HG02678 (cell line): Measurements from ENCODE around the gene DNAH6.

Experiments
- ATAC-seq: cut with Tn5 transposase; IDR thresholded peaks from one replicate; pipeline ENCODE4 v1.9.1; 2021; ENCODE audit warnings: mild to moderate bottlenecking, moderate library complexity; ENCODE audit not compliant: unreplicated experiment

The DNAH6 gene

DNA sequence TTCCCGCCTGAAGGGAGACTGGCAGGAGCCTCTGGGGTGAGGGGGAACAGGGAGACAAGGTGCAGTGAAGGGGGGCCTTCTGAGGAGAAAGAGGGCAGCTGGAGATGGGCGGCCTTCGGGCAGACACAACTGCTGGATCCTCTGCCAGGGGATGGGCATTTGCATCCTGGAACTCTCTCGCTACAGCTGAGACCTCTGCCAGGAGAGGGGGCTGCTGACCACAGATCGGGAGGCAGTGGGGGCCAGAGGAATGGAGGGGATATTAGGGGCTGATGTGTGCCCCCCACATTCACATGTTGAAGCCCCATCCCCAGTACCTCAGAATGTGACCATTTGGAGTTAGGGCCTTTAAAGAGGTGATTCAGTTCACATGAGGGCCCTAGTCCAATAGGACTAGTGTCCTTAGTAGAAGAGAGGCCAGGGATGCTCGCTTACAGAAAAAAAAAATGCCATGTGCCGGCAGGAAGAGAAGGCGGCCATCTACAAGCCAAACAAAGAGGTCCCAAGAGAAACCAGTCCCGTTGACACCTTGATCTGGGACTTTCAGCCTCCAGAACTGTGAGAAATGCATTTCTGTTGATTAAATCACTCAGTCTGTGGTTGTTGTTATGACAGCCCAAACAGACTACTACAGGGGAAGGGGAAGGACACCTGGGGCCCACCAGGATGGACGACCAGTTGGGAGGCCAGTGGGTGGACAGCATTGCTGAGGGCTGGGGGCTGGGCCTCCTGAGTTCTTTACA is 314.6 kb downstream of the DNAH6 start:
- no peak for ATAC-seq

DNA sequence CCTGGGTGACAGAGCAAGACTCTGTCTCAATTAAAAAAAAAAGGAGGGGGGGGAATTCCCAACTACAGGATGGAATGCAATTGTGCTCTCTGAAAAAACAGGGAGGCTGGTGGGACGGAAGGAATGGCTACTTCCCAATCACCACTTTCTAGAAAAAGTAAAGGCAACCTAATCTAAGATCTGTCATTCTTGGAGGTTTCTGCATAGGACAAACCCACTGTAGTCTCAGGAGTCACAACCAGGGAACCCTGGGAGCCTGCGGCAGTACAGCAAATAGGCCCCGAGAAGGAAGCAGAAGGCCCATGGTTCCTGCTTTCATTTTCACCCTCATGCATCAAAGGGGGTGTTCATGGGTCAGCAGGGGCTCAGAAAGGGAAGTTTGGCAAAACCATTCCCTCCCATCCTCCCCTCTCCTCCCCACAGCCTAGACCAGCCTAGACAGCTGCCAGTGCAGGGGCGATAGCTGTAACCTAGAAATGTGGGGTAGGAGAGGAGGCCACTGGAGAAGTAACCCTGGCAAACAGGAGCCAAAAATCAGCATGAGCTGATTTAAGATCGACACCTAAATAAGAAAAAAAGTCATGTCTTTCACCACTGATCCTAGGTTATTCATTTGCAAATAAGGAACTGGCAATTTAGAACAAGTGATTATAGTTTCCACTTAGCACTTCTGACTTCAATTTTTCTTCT is 316.6 kb downstream of the DNAH6 start:
- ATAC-seq: peak; percentile 90

DNA sequence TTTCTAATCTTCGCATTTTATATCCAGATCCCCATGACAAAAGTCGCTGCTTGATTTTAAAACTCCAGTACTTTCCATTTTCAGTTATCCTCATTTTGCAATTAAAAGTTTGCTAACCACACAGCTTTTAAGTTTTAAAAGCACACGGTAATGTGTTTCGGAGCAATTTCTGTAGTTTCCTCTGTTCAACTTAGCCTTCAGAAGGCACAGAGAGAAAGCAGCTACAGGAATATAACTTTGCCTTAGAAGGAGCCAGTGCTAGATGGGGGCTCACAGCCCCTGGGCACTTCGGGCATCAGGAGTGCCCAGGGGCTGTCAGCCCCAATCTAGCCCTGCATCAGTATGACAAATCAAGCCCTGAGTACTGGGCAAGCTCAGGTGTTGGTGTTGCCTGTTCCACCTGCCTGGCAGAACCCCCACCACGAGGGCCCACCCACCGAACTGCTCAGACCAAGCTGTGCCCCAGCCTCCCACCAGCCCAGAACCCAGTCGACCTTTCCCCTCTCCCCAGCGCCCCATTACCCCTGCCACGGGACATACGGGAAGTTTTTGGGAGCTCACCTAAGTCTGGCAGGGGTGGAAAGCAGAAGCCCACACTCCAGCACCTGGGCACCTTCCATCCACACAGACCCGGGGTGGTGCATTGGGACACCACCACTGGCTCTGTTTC is 317.3 kb downstream of the DNAH6 start:
- ATAC-seq: no peak

DNA sequence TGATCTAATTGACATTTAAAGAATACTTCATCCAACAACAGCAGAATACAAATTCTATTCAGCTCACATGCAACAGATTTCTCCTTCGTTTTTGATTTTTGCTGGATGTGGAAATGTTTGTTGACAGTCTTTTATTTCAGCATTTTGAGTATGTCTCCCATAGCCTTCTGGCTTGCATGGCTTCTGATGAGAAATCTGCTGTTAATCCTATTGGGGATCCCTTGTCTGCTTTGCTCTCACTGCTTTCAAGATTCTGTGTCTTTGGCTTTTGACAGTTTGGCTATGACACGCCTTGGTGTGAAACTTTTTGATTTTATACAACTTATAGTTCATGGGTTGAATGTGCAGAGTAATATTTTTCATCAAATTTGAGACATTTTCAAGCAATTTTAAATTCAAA is 319.9 kb downstream of the DNAH6 start:
- no peak for ATAC-seq

DNA sequence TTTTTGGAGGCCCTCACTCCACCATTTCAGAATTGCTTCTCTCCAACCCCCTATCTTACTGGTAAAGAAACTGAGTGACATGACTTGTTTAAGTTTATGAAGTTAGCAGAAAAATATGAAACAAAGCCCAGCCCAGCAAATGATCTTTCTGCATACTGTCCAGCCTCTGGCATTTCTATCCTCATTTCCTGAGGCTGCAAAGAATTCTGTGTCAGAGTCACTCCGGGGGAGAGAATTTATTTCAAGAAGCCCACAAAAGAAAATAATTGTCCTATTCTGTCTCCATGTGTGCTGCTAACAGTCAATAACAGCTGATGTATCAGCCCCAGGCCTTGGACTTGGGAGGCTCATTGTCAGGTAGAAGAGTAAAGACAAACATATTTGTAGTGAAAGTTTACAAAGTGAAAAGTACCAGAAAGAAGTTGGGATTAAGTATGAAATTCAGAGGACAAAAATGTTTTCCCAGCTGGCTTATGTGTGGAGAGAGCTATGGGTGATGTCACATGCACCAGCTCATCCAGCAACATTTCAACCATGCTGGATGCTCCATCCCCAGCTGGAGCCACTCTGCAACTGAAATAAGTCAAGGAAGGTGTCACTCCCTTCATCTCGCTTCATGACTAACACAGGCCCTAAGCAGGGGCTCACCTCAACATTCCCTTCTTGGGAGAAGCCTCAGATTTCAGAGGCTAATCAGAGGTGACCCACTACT is 322.3 kb downstream of the DNAH6 start:
- no peak for ATAC-seq

DNA sequence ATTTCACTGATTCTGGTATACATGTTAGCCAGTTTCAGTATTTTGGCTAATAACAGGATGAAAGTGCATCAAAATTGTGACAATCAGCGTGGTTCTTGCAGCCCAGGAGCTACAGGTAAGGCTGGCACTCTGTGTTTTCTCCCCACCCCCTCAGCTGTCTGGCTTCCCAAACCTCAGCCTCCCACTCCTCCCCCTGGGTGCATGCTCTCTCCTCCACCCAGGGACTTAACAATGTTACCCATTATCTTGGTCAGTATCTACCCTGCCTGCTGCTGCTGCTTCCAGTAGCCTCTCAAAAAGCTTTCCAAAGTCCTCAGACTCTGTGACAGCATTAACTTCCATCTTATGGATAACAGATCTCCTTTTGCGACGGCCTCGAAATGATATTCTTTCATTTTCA is 323.6 kb downstream of the DNAH6 start:
- no peak for ATAC-seq

DNA sequence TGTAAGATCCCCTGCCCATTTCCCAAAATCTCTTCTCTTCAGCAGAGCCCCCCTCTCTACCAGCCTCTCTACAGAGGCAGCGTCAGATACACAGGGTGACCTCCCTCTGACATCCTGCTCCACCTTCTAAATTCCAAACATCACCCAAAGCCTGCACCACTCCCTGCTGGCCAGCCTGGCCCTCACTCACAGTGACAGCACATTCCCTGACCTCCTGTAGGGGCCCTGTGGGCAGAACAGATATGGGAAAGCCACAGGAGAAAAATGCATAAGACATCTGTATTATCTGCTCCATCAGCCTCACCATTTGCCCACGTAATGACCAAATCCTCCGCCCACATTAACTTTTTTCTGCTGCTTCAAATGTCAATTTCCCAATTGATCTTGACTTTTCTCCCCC is 324.0 kb downstream of the DNAH6 start:
- ATAC-seq: no peak

DNA sequence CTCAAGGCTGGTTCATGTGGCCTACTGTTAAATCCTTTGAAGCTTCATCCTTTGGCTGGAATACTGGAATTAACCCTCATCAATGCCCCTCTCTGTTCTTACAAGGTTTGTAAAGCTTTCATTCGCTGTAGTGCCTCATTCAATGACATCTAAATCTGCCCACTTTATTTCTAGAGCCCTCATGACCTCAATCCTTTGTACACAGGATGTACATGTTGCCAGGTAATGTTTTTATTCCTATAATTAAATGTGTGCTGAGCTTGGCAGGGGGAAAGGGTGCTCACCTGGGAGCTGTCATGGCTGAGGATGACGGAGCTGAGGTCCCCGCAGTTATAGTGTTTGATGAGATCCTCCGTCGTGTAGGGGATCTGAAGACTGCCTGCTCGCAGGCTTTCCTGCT is 325.3 kb downstream of the DNAH6 start:
- no peak for ATAC-seq

DNA sequence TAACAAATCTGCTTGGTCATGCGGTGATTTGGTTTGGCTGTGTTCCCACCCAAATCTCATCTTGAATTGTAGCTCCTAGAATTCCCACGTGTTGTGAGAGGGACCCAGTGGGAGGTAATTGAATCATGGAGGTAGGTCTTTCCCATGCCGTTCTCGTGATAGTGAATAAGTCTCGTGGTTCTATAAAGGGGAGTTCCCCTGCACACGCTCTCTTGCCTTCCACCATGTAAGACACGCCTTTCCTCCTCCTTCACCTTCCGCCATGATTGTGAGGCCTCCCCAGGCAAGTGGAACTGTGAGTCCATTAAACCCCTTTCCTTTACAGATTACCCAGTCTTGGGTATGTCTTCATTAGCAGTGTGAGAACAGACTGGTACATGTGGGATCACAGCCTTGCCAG is 327.8 kb downstream of the DNAH6 start:
- ATAC-seq: no peak

DNA sequence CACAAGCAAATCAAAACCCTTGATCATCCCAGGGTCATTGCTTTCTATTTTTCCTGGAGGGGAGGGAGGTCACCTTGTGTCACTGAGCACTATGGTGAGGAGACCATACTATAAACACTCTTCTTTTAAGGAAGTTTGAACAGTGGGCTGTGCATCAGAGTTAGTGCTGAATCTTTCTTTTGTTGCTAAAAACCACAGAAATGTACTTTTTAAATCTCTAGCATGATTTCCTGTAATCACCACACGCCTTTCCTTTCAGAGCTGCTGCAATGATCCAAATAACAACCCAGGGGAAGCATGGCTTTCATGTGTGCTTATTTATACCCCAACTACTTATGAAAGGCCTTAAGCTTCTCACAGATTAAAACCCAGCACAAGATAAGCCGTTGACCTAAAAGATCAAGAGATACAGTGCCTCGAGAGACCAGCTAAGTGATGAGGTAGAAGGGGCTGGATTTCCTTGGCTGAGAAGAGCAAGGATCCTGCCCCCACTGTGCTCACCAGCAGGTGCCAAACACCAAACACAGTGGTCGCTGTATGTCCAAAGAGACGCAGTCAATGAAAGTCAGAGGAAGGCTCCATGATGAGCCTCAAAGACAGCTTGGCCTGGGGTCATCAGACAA is 329.9 kb downstream of the DNAH6 start:
- ATAC-seq: no peak

DNA sequence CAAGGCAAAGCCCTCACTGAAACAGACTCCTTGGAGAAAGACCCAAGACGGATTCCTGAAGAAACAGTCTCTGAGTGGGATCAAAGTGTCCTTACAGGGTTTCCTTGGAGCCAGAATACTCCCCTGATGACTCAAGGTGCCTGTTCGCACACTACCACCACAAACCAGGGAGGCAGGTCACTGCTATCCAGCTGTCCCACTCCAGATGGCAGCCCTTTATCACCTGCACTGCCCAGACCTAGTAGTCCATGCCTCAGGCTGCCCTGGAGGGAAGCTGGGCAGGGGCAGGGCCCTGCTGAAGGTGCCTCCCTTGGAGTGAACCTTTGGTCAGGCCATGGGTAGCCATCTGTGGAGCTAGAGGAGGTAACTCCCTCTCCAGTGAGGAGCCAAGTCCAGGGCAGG is 330.4 kb downstream of the DNAH6 start:
- ATAC-seq: no peak

DNA sequence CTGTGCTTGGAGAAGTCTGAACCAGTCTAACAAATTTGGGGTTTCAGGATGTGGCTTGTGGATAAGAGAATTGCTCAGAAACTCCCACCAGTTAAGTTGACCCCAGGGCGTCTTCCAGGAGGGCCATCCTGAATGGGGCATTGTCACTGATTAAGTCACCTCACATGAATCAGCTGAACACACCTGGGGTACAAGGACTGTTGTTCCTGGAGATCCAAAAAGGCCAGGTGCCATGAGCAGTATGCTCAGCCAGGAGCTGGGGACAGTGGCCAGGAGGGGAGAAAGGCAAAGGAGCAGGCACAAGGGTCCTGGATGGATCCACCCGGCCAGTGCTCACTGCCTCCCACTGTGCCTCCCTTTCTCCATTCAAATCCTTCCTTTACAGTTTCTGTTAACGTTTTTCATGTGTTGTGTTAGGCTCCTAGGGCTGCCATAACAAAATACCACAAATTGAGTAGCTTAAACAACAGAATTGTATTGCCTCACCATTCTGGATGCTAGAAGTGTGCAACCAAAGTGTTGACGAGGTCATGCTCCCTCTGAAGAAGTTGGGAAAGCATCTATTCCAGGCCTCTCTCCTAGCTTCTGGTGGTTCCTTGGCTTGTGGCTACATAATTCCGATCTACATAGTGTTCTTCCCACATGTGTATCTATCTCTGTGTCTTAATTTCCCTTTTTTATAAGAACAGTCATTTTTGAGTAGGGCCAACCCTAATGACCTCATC is 331.2 kb downstream of the DNAH6 start:
- no peak for ATAC-seq

DNA sequence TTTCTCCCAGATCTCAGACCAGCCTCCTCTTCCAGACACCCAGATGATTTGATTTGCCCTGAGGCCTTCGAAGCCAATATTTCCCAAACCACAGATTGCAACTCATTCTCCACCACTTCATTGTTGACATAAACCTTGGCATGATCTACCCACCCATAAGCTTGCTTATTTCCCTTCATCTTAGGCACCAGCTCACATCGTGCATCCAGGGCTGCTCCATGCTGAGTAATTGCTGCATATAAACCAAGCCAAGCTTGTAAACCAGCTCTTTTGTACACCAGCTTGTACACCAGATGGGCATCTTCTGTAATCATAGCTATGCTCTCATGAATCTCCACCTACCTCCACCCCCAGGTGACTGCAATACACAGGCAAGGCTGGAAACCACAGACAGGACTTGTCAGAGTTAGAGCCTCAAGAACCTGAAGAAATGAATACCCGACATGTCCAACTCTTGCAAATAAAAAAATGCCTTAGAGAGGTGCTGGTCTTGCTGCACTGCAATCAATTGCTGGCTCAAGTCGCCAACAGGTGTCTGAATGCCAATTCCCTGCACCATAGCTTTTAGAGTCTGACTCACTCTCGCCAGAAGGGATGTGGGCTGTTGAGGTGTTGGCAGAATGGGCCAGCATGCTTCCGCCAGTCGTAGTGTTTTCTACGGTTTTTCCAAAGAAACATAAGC is 333.1 kb downstream of the DNAH6 start:
- ATAC-seq: no peak

DNA sequence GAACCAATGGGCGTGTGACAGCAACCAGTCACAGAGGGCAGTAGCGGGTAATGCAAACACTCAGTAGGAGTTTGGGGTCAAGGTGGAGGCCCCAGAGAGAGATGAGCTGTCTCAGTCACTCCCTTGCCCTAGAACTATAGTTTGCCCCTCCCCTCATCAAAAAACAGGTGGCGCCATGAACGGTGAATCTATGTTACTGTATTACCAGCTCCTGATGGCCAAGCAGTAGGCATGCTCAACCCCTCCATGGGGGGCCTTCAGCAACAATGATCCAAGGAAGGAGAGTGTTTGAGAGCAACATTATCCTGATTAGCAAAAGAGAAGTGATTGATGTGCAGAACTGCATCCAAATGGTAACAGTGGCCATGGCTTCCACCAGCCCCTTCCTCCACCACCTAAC is 334.2 kb downstream of the DNAH6 start:
- no peak for ATAC-seq

DNA sequence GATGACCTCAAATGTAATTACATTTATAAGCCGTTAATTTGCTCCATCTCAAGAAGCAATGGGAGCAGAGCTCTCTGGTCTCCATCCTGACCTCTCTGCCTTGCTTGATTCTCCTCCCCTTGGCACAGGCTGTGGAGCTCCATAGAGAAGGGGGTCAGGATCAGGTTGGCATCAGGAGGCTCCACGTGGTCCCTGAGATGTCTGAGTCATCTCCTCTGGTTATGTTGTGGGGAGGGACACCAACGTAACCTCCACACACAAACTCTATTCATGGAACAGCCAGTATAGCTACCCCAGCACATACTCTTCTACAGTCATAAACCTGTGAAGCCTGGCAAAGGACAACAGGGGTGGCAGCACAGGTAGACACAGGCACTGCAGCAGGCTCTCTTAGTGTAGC is 335.6 kb downstream of the DNAH6 start:
- no peak for ATAC-seq

DNA sequence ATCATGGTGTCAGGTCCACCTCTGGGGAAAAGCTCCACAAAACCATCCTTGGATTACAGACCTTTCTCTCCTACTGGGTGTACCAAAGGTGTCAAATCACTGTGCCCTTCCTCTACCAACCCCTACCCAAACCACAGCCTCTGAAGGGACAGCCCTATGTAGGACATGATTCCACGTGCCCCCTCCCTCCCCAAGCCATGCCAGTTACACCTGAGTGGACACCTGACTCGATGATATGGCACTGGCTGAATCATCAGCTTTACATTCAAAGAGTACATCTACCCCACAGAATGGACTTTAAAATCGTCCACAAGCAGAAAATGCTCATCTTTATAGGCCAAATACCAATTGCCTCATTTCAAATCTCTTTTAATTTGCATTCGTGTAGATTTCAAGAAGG is 338.6 kb downstream of the DNAH6 start:
- no peak for ATAC-seq

DNA sequence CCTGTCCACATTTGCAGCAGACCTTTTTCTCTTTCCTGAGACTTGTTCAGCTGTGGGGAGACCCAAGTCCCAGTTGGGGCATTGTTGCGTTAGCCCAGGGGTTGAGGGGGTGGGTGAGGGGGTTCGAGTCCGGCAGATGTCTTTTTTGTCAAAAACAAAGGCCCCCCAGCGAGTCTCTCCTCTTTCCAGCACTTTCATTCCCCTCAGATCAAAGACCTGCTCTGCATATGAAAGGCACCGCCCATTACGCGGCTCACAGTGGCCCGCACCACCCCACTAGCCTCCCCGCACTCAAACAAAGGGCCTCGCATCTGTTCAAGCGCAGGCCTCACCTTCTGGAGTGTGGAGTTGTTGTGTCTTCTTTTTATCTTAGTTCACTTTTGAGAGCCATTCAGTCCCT is 339.4 kb downstream of the DNAH6 start:
- no peak for ATAC-seq

DNA sequence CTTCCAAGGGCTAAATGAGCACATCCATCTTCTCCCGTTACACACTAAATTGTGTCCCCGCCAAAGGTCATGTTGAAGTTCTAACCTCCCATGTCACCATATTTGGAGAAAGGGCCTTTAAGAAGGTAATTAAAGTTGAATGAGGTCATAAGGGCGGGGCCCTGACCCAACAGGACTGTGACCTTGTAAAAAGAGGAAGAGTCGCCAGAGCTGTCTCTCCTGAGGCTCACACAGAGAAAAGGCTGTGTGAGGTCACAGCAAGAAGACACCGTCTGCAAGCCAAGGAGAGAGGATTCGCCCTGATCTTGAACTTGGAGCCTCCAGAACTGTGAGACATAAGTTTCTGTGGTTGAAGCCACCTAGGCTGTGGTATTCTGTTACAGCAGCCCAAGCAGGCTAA is 340.5 kb downstream of the DNAH6 start:
- ATAC-seq: no peak

DNA sequence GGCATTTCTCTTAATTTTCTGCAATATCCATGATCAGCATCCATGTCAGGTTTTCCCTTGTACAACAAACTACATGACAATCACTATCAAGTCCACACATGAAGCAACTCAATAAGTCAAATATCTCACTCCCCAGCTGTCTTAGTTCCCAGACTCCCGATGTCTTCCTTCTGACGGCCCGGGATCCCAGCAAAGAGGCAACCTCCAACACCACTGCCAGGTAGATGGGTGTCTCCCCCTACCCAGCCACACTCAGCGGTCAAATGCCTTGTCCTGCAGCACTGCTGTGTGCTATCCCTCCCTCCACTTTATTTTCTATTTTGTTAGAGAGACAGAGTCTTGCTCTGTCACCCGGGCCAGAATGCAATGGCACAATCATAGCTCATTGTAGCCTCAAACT is 341.3 kb downstream of the DNAH6 start:
- ATAC-seq: no peak

DNA sequence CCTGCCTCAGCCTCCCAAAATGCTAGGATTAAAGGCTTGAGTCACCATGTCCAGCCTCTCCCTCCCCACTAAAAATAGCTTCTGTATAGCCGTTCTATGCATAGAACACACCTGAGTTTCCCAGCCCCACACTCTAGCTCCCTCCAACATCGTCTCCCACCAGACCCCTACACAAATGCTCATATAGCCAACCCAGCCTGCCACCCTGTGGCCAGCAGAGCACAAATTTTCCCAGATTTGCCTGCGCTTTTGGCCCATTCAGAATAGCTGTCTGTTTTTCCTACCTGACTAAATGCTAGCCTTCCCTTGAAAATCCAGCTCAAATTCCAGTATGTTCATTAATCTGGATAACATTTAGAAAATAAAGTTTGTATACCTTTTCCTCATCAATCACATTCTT is 341.8 kb downstream of the DNAH6 start:
- ATAC-seq: no peak
